Bone marrow (tissue), 2 donors: Measurements from ENCODE around the gene DOCK1.

Source experiments
- DNase-seq, 2 donors: peaks; one replicate each; lab custom pipeline; 2025; lab: John Stamatoyannopoulos, UW

DOCK1 gene

DNA sequence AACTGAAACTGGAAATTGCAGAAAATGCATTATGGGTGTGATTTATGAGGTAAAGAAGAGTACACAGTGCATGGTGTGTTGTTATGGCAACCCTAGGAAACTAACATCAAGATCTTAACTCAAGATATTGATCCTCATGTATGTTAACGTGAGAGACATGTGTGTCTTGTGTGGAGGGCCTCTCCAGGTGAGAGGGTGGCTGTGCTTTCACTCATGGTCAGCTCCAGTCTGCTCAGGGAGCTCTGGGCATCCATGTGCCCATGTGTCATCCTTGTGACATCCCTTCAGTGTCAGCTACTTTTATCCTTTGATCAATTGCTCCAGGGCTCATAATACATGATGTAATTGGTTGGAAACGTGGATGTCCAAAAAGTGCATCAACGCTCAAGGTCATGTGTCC is 316.1 kb downstream of the DOCK1 start:
- no peak for DNase-seq

DNA sequence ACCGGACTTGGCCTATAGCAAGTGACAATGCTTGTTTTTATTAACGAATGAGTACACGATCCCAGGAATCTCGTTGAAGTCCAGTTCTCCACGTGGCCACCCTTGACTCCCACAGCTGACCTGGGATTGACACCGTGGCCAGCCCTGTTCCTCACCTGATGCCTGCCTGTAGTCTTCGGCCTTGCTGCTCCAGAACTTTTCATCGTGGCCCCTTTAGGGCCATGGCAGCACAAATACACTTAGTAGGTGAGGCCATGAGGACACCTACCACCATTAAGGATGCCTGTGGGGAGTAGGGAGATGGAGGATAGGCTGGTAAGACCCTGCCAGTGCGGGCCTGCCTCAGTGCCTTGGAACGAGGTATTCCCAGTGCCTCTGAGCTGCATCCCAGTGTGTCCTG is 321.8 kb downstream of the DOCK1 start:
- no peak for DNase-seq

DNA sequence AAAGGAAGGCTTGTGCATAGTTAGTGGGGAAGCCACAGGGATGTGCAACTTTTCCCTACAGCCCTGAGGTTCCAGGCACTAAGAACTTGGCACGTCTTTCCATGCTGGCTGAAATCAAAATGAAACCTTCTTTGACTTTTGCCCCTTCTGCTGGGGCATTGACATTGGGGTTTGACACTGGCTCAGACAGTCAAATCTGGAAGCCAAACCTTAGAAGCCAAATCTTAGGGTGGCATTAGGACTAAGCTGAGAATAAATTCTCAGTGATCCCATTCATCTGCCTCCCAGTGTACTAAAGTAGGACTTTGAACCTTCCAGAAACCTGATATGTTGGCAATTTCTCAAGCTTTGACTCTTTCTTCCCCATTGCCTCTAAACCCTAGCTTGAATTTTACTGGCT is 322.4 kb downstream of the DOCK1 start:
- DNase-seq = no peak

DNA sequence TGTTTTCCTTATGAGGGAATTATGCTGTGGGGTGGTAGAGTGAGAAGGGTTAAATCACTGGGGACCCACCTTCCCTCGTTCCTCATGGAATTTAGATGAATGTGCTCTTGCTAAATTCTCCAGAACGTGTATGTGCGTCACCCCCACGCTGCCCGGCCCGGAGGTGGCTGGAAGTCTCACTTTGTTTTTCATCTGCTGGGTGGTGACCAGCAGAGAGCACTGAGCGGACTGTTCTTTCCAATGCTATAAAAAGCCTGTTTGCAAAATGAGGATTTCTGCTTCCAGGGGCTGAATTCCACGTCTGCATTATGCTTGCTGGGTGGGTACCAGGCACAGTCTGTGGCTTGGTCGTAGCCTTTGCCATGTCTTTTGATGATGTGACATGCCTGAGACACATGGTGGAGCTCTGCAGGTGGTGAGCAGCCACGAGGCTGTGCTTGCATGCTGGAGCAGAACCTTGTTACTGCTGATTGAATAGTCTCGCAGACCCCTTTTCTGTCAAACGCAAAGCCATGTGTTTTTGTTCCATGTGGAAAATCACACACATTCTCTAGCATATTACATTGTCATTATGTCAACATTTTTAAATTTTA is 323.1 kb downstream of the DOCK1 start:
- no peak for DNase-seq

DNA sequence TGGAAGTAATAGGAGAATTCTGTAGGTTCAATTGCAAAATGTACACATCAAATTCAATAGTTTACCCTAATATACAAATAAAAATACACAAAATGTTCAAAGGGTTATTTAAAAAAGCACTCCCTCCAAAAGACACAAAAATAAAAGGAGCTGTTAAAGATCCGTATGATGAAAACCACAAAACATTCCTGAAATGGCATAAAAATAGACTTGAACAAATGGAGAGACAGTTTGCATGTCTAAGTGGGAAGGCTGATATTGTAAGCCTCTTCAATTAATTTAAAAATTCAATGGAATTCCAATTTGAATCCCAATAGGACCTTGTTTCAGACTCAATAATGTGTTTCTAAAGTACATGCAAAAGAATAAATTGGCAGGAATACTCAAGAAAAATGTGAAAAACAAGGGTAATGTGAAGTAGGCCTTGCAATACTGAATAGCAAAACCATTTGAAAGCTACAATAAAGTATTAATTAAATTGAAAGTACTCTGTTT is 329.1 kb downstream of the DOCK1 start:
- no peak for DNase-seq

DNA sequence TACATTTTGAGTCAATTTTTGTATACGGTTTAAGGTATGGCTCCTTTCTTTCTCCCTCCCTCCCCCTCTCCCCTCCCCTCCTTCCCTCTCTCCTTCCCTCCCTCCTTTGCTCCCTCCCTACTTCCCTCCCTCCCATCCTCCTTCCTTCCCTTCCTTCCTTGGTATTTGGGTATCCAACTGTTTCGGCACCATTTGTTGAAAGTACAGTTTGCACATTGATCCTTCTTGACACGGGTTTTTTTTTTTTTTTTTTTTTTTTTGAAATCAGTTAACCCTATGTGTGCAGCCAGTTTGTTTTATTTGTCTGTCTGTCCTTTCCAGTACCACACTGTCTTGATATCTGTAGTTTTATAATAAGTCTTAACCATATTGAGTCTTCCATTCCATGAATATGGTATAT is 331.0 kb downstream of the DOCK1 start:
- DNase-seq = no peak

DNA sequence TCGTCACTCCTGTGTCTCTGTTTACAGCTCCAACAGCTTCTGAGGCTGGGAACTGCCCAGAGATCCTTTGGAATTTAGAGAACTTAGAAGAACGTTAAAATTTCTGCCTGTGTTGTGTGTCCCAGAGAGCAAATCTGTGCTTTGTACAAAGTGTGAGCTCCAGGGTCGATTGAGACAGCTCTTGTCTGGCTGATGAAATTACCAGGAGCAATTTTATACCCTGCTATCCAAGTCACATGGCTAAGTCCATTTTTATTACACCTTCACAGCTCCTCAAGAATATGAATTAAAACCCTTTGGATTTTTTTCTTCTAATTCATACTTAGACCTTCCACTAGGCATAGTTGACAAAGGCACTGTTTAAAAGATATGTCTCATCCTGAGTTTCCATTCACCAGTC is 337.7 kb downstream of the DOCK1 start:
- no peak for DNase-seq

DNA sequence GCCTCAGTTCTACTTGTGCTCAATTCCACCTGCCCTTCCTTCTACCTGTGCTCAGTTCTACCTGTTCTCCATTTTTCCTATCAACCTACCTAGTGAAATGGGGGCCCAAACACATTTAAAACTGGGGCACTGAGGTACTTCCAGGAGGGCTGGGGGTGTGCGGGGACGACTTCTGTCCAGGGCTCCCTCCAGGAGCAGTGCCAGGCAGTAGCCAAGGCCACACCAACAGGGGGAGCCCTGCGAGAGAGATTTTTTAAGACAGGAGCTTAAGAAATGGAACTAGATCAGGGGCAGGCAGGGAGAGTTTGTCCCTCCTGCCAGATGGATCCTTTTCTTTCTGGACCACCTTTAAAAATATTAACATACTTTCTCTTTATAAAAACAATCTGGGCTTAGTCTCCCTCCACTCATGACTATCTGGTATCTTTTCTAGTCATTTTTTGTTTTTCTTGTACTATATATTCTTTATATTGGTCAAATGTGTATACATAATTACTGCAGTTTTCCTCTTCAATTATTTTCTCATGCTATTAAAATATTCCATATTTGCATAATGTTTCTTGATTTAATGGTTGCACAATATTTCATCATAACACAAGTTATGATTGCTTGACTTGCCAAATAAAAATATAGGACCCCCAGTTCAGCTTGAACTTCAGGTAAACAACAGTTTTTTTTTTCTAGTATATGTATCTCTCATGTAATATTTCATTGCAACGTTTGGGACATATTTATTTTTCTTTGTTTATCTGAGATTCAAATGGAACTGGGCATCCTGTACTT is 338.5 kb downstream of the DOCK1 start:
- no peak for DNase-seq

DNA sequence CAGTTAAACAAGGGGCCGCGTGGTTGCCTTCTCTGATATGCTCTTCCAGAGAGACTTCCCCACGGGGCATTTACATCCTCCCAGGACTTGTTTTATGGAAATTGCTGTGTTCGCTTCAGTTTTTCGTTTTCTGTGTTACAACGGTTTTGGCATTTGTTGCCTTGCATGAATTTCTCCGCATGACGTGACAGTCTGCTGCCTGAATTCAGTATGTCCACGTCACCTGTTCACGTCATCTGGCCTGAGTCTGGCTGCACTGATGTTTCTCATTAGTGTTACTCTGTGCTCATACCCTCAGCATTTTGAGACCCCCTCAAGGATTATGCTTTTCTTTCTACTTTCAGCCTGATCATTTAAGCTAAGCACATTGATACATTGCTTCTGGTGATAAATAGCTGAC is 340.2 kb downstream of the DOCK1 start:
- no peak for DNase-seq

DNA sequence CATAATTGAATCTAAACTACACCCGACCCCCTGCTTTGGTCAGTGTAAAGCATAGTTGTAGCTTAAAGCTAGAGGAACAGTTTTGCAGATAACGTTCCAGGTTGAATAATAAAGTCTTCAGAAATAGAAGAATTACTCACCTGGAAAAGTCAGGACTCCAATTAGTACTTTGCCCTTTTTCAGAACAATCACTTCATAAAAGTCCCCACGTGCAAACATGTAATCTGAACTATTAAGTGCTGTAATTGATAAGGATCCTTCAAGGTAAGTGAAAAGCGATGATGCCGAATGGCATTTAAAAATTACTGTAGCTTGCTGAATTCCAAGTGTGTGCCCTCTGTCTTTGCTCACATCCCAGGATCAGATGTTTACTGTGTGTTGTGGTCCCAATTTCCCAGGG is 344.8 kb downstream of the DOCK1 start:
- DNase-seq = no peak

DNA sequence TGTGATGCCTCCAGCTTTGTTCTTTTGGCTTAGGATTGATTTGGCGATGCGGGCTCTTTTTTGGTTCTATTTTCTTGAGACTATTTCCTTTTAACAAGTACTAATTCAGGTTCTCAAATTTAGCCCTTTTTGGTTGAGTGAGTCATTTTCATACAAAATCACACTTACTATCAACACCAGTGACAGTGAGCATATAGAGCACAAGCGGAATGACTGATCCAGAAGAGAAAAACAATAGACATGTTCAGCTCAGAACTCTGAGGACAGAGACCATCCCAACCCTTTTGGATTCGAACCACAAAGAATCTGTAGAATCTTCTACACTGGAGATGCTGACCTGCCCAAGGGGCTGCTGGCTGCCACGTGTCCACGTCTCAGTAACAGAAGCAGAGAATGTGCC is 347.6 kb downstream of the DOCK1 start:
- no peak for DNase-seq

DNA sequence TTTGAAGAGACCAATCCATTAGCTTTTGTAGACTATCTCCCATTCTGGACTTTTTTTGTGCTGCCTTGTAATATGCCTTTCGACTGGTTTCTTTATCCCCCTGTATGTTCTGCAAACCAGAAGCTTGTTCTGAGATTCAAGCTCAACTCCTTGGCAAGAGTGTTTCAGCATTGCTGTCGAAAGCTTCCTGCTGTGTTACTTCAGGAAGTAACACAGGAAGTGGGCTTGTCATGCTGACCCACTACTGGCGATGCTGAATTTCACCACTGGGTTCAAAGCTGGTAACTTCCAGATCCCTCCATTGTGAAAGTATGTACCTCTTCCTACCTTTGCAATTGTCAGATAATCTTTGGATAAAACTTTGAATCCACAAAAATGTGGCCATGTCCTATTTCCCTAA is 349.0 kb downstream of the DOCK1 start:
- DNase-seq = peak in 1 of 2 donors; percentile 15

DNA sequence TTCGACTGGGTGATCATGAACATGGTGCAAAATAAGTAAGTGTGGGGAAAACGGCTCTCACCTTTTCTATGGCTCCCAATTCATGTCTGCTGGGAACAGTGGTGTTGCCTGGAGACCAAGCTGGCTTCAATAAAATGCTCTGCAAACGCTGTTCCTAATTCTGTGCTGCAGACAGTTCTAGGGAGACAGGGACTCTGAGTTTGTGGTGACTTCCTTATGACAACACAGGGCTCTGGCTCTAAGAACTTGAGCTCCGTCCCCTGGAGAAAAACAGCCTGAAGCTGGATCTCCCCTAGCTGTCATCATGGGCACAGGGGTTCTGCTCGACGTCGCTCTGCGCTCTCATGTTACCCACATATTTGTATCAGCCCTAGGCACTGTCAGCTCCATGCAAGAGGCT is 352.2 kb downstream of the DOCK1 start:
- DNase-seq = no peak

DNA sequence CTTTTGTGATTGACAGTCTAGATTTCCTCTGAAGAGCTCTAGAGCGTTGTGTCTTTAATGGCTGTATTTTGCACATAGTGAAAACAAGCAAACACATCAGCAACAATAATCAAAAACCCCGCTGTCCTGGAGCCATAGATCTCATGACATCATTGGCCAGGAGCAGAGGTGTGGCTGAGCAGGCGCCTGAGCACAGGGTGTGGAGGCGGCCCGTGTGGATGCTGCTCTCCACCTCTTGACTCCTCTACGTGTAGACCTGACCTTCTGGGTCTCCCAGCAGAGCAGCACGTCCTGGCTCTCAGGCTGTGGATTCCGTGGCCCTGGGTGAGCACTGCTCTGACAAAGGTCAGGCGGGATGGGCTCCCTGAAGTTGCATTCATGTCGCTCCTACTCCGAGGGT is 354.1 kb downstream of the DOCK1 start:
- no peak for DNase-seq

DNA sequence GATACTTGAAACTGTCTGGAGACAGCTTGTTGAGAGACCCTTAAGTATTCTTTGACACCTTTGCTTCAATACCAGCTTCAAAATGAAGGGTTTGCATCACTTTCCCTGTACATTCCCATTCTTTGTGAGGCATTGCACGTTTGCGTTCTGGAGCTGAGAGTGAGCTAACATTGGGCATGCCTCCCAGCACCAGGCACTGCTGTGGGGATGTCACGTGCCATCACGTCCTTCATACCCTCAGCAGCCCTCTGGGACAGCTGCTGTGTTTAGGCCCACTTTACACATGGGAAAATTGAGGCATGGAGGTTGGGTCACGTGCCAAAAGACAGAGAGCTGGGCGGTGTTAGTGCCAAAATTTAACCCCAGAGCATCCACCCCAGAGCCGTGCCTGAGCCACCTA is 357.4 kb downstream of the DOCK1 start:
- DNase-seq = no peak

DNA sequence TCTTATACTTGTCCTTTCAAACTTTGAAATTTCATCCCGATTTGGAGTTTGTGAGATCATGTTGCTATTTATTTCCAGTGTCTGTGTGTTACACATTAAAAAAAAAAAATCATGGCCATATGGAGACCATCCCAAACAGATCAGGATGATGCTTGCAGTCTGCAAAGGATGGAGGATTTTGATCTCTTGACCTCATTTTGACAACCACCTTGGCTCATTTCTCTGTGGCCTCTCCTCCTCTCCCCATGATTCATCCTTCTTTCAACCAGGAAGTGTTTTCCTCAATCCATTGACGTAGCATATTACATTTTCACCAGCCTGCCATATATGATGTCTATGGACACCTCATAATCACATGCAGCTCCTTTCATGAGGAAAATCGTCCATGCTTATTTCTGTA is 360.1 kb downstream of the DOCK1 start:
- no peak for DNase-seq

DNA sequence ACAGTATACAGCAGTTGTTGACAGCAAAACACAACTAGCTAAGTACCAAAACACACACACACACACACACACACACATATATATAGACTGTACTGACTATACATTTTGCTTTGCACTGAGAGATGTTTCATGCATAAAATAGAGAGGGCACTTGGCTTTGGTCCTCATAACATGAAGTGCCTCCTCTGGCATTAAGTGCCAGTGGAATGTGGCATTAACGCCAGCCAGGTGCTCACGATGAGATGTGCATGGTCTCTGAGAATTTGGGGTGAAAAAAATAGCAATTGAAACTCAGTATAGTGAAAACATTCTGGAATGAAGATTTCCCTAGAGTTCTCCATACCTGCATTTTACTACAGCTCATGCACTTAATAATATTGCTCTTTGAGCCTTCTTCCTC is 361.2 kb downstream of the DOCK1 start:
- no peak for DNase-seq

DNA sequence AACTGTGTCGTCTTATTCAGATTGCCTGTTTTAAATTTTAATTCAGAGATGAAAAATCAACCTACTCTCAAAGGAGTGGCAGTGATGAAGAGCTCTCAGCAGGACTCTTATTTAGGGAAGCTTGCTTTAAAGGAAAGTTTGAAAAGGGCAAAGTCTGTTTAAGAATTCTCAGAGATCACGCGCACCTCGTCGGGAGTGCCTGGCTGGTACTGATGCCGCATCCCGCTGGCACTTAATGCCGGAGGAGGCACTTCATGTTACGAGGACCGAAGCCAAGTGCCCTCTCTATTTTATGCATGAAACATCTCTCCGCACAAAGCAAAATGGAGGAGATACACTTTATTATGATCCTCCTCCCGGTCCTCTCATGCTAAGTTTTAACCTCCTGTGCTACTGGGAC is 362.2 kb downstream of the DOCK1 start:
- no peak for DNase-seq

DNA sequence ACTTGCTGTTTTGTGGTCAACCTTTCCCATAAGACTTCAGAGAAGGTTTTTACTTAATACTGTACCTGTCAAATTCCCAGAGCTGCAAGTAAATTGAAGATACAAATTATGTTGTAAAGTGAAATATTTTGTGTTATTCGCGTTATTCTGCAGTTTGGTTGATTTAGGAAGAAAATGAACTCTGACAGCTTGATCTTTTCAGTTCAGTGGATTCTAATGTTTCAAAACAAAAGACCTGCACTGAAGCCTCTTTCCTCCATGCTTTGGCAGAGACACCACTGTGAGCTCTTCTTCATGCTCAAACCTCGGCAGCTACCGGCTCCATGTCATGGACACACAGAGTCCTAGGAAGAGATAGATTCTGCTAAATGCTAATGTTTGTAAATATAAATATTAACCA is 366.8 kb downstream of the DOCK1 start:
- DNase-seq = no peak

DNA sequence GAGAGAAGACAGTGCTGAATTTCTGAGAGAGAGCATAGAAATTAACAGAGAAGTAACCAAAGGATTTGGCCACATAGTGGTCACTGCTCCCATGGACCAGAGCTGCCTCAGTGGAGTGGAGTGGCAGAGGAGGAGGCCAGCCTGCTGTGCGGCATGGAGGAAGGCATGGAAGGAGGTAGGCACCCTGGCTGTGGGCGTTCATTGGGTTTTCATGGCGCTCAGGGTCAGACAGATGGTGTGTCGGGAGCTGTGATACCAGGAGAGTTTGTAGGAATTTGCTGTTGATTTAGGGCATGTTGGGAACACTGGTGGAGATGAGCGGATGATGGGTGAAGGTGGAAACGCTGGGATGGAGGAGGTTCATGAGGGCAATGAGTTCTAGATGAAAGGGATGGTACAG is 370.0 kb downstream of the DOCK1 start:
- no peak for DNase-seq

DNA sequence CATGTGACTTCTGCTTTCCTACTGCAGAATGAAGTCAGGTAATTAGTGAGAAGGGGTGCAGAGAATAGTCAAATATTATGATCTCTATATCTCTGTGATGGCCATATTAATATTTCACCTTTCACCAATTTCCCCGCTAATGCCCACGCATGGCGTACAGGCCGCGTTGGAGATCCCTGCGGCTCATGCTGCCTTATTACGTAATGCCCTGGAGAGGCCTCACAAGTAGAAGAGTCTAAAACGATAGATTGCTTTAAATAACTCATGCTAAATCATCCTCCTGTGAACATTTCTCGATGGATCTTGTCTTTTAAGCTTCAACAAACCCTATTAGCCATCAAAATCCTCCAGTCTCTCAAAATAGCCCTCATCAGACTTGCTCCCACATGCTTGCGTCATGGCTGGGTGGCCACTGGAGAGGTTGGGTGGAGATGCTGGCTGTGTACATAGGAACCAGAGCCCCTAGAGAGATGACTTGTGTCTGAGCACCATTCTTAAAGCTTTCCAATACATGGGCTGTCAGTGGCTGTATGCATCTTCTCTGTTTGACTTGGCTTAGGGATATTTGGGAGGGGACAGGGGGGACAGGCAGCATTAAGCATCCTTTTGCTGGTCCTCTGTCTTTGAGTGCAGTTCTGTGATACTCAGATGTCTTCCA is 370.7 kb downstream of the DOCK1 start:
- DNase-seq = no peak

DNA sequence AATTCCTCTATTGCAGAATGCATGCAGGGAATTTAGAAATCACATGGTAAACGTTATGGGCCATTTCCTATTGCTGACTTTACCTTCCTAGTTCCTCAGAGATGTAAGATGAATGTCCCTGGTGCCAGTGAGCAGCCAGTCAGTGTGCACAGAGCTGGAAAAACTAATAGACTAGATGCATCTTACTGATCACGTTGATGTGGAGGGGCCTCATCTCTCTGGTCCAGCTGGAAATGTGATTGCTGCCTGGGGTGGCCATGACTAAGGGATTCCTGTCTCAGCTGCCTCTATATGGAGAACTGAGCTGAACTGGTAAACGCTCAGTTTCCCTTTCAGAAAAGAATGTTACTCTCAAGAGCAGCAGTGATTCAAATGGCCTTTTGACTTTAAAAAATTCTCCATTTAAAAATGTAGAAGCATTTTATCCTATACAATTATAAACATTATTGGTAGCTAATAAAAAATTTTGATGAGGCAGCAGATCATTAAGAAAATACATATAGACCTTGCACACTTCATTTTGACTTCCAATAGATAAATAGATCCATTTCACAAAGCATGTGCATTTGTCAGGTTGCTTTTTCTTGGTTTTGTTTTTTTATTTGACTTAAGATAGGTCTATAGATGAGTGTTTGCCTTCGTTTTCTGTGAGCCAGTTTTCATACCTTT is 371.7 kb downstream of the DOCK1 start:
- no peak for DNase-seq

DNA sequence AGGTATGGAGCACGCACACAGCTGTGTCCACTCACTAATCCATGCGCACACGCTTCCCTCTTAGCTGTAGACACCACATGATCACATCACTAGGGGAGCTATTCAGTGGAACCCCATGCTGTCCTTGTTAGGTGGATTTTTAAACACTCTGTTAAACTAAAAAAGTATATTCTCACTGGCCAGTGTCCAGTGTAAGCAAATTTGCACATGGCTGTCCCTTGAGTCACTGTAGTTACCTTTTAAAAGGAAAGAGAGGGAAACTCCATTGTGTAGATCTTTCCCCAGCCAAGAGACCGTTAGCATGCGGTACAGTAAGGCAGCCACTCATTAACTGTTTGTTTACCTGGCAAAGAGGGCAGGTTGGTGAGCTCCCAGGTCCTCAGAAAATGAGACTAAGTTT is 372.8 kb downstream of the DOCK1 start:
- no peak for DNase-seq
